GM12801 (cell line): ENCODE measurements around the gene ATAD1.

Source experiments
- CTCF ChIP-seq: IDR thresholded peaks from one replicate; pipeline ENCODE4 v1.5.1; 2011; ENCODE audit warnings: control low read depth; ENCODE audit not compliant: insufficient read length; ENCODE audit errors: extremely low read depth

ATAD1 gene

GRCh38 chr10:87720665-87721064, 97.4 kb downstream of the ATAD1 start:
- TF ChIP-seq CTCF: no peak

- no peak for TF ChIP-seq CTCF
Measured at GRCh38 chr10:87716348-87716670, 101.7 kb downstream of the ATAD1 start.

GRCh38 chr10:87715552-87716347, 102.3 kb downstream of the ATAD1 start:
- no peak for TF ChIP-seq CTCF

- no peak for TF ChIP-seq CTCF
Measured at GRCh38 chr10:87713707-87714106, 104.3 kb downstream of the ATAD1 start.

GRCh38 chr10:87712913-87713616, 105.0 kb downstream of the ATAD1 start:
- TF ChIP-seq CTCF: no peak

GRCh38 chr10:87707254-87707653, 110.8 kb downstream of the ATAD1 start:
- no peak for TF ChIP-seq CTCF

- no peak for TF ChIP-seq CTCF
Measured at GRCh38 chr10:87706731-87707130, 111.3 kb downstream of the ATAD1 start.
